Measurements from ENCODE around the gene ELP1.

The ELP1 gene

GRCh38 chr9:108913391-108913790 lies 20.5 kb downstream of the ELP1 start:
- no peak for TF ChIP-seq REST (IDR thresholded peaks at IDR 0.05; ENCODE audit: insufficient read depth in 1 of 2, low read depth in 2 of 2, low read length in 2 of 2)
- no peak for TF ChIP-seq TAF1 (IDR thresholded peaks at IDR 0.05; ENCODE audit: borderline replicate concordance, insufficient read depth, low read length)
- TF ChIP-seq SIN3A (IDR thresholded peaks at IDR 0.05; ENCODE audit: borderline replicate concordance, insufficient read depth, low read length), result no peak
- no peak for TF ChIP-seq POLR2AphosphoS5 (IDR thresholded peaks at IDR 0.05; ENCODE audit: low read depth, low read length)
- no peak for TF ChIP-seq FOXP2 (optimal IDR thresholded peaks at IDR 0.05; ENCODE audit: borderline replicate concordance, extremely low read depth, extremely low read length, insufficient read depth)

- TF ChIP-seq SIN3A (IDR thresholded peaks at IDR 0.05; ENCODE audit: borderline replicate concordance, insufficient read depth, low read length) (no peak), TAF1 (IDR thresholded peaks at IDR 0.05; ENCODE audit: borderline replicate concordance, insufficient read depth, low read length) (no peak), FOXP2 (optimal IDR thresholded peaks at IDR 0.05; ENCODE audit: borderline replicate concordance, extremely low read depth, extremely low read length, insufficient read depth) (no peak), POLR2AphosphoS5 (IDR thresholded peaks at IDR 0.05; ENCODE audit: low read depth, low read length) (no peak), REST (IDR thresholded peaks at IDR 0.05; ENCODE audit: insufficient read depth in 1 of 2, low read depth in 2 of 2, low read length in 2 of 2) (no peak)
Observed at GRCh38 chr9:108911820-108912219, 22.1 kb downstream of the ELP1 start.

- TF ChIP-seq TAF1 (IDR thresholded peaks at IDR 0.05; ENCODE audit: borderline replicate concordance, insufficient read depth, low read length) (no peak), POLR2AphosphoS5 (IDR thresholded peaks at IDR 0.05; ENCODE audit: low read depth, low read length) (no peak), REST (IDR thresholded peaks at IDR 0.05; ENCODE audit: insufficient read depth in 1 of 2, low read depth in 2 of 2, low read length in 2 of 2) (no peak), SIN3A (IDR thresholded peaks at IDR 0.05; ENCODE audit: borderline replicate concordance, insufficient read depth, low read length) (no peak), FOXP2 (optimal IDR thresholded peaks at IDR 0.05; ENCODE audit: borderline replicate concordance, extremely low read depth, extremely low read length, insufficient read depth) (no peak)
Observed at GRCh38 chr9:108910914-108911313, 23.0 kb downstream of the ELP1 start.

- TF ChIP-seq FOXP2 (optimal IDR thresholded peaks at IDR 0.05; ENCODE audit: borderline replicate concordance, extremely low read depth, extremely low read length, insufficient read depth), result no peak
- TF ChIP-seq REST (IDR thresholded peaks at IDR 0.05; ENCODE audit: insufficient read depth in 1 of 2, low read depth in 2 of 2, low read length in 2 of 2), result no peak
- TF ChIP-seq SIN3A (IDR thresholded peaks at IDR 0.05; ENCODE audit: borderline replicate concordance, insufficient read depth, low read length), result no peak
- TF ChIP-seq POLR2AphosphoS5 (IDR thresholded peaks at IDR 0.05; ENCODE audit: low read depth, low read length), result no peak
- TF ChIP-seq TAF1 (IDR thresholded peaks at IDR 0.05; ENCODE audit: borderline replicate concordance, insufficient read depth, low read length), result no peak
Observed at GRCh38 chr9:108910402-108910801, 23.5 kb downstream of the ELP1 start.

GRCh38 chr9:108905494-108905893 lies 28.4 kb downstream of the ELP1 start:
- no peak for TF ChIP-seq FOXP2 (optimal IDR thresholded peaks at IDR 0.05; ENCODE audit: borderline replicate concordance, extremely low read depth, extremely low read length, insufficient read depth)
- TF ChIP-seq TAF1 (IDR thresholded peaks at IDR 0.05; ENCODE audit: borderline replicate concordance, insufficient read depth, low read length), result no peak
- TF ChIP-seq POLR2AphosphoS5 (IDR thresholded peaks at IDR 0.05; ENCODE audit: low read depth, low read length), result no peak
- no peak for TF ChIP-seq REST (IDR thresholded peaks at IDR 0.05; ENCODE audit: insufficient read depth in 1 of 2, low read depth in 2 of 2, low read length in 2 of 2)
- TF ChIP-seq SIN3A (IDR thresholded peaks at IDR 0.05; ENCODE audit: borderline replicate concordance, insufficient read depth, low read length), result no peak

Data from PFSK-1 (cell line).